HepG2 (cell line): ENCODE measurements around the gene ZNF3. TPM values are rescaled to one million over a fixed set of nuclear protein-coding genes. Genes with fewer than 3 reads are reported as not detected.

Source experiments
- CREB1 ChIP-seq, 2 experiments: fragments of 450-650 bp in 1 of 2; IDR thresholded peaks; 2 replicates each; pipeline ENCODE4 v1.6.1; 2016 to 2017; ENCODE audit warnings: control low read depth in 1 of 2, mild to moderate bottlenecking in 1 of 2, missing compliant biosample characterization in 1 of 2, missing genetic modification characterization in 1 of 2
- RBAK ChIP-seq: sonication (generic); formaldehyde crosslinking; IDR thresholded peaks from 2 replicates; pipeline ENCODE4 v1.5.1; 2020; ENCODE audit warnings: mild to moderate bottlenecking, missing genetic modification reagents
- SOX6 ChIP-seq, 2 experiments: fragments of 450-650 bp in 1 of 2; sonication (generic) in 1 of 2; formaldehyde crosslinking in 1 of 2; IDR thresholded peaks; 2 replicates each; pipeline versions ENCODE4 v1.4.0 to v1.6.1; 2017 to 2020; ENCODE audit warnings: antibody characterized with exemption in 1 of 2, mild to moderate bottlenecking in 1 of 2, missing genetic modification reagents in 1 of 2
- SP4 ChIP-seq: sonication (generic); formaldehyde crosslinking; IDR thresholded peaks from 2 replicates; pipeline ENCODE4 v1.8.1; 2023; ENCODE audit warnings: mild to moderate bottlenecking, missing genetic modification reagents
- ZC3H13 ChIP-seq: sonication (generic); formaldehyde crosslinking; IDR thresholded peaks from 2 replicates; pipeline ENCODE4 v1.8.1; 2023; ENCODE audit warnings: mild to moderate bottlenecking, missing genetic modification reagents, moderate library complexity
- ZFP1 ChIP-seq: IDR thresholded peaks from 2 replicates; pipeline ENCODE4 v1.6.1; 2016
- ZFYVE20 ChIP-seq: sonication (generic); formaldehyde crosslinking; IDR thresholded peaks from 2 replicates; pipeline ENCODE4 v1.8.0; 2023; ENCODE audit warnings: low read depth, mild to moderate bottlenecking, moderate library complexity, missing genetic modification reagents, borderline replicate concordance
- ZMYM2 ChIP-seq: sonication (generic); formaldehyde crosslinking; IDR thresholded peaks from 2 replicates; pipeline ENCODE4 v1.8.0; 2022; ENCODE audit warnings: mild to moderate bottlenecking, missing genetic modification reagents
- ZMYM4 ChIP-seq: sonication (generic); formaldehyde crosslinking; IDR thresholded peaks from 2 replicates; pipeline ENCODE4 v1.8.1; 2023; ENCODE audit warnings: mild to moderate bottlenecking, missing genetic modification reagents
- ZNF24 ChIP-seq: fragments of 450-650 bp; IDR thresholded peaks from 2 replicates; pipeline ENCODE4 v1.6.1; 2017; ENCODE audit warnings: antibody characterized with exemption, mild to moderate bottlenecking
- ZNF431 ChIP-seq: sonication (generic); formaldehyde crosslinking; IDR thresholded peaks from 2 replicates; pipeline ENCODE4 v1.9.0; 2022; ENCODE audit warnings: missing genetic modification reagents, low read depth, mild to moderate bottlenecking, borderline replicate concordance
- ZNF484 ChIP-seq: sonication (generic); formaldehyde crosslinking; IDR thresholded peaks from 2 replicates; pipeline ENCODE4 v1.5.1; 2020; ENCODE audit warnings: mild to moderate bottlenecking, low read depth, missing genetic modification reagents, borderline replicate concordance
- ZNF543 ChIP-seq: sonication (generic); formaldehyde crosslinking; IDR thresholded peaks from 2 replicates; pipeline ENCODE4 v1.4.0; 2020; ENCODE audit warnings: mild to moderate bottlenecking, missing genetic modification reagents
- ZNF644 ChIP-seq: IDR thresholded peaks from 2 replicates; pipeline ENCODE4 v1.6.1; 2016; ENCODE audit warnings: low read depth
- ZNF776 ChIP-seq: sonication (generic); formaldehyde crosslinking; IDR thresholded peaks from 2 replicates; pipeline ENCODE4 v1.4.0; 2020; ENCODE audit warnings: mild to moderate bottlenecking, missing genetic modification reagents
- polyA plus RNA-seq, 8 experiments: library from polyadenylated mRNA; depleted of rRNA in 3 of 8; stranded (reverse) in 7 of 8; unstranded in 1 of 8; fragments of >200 nt; fragmentation: Illumina TruSeq in 4 of 8; extraction: Trizol in 4 of 8; gene quantifications; 2 replicates each; pipeline versions ENCODE4 v1.2.1 to v1.2.3, GENCODE V29; 2011 to 2016; ENCODE audit warnings: low read depth in 4 of 8, missing spikeins in 1 of 8, mixed read lengths in 1 of 8; ENCODE audit not compliant: insufficient read depth in 1 of 8
- total RNA-seq, 5 experiments: library from RNA; depleted of rRNA; stranded (reverse); fragments of >200 nt; fragmentation: Illumina TruSeq; extraction: Trizol; gene quantifications; 2 replicates each; pipeline ENCODE4 v1.2.3, GENCODE V29; 2016; ENCODE audit warnings: low read depth in 1 of 5
- TF ChIP-seq, protein P1 (sequence below): sonication (generic); formaldehyde crosslinking; IDR thresholded peaks from 2 replicates; pipeline ENCODE4 v1.4.0; 2020; ENCODE audit warnings: missing genetic modification reagents, mild to moderate bottlenecking, borderline replicate concordance
- TF ChIP-seq, protein P2 (sequence below): sonication (generic); formaldehyde crosslinking; IDR thresholded peaks from 2 replicates; pipeline ENCODE4 v1.4.0; 2020; ENCODE audit warnings: missing genetic modification reagents
- TF ChIP-seq, protein P3 (sequence below): sonication (generic); formaldehyde crosslinking; IDR thresholded peaks from 2 replicates; pipeline ENCODE4 v1.4.0; 2020; ENCODE audit warnings: mild to moderate bottlenecking, missing genetic modification reagents
- TF ChIP-seq, protein P4 (sequence below), 2 experiments: fragments of 450-650 bp in 1 of 2; sonication (generic) in 1 of 2; formaldehyde crosslinking; IDR thresholded peaks; 2 replicates each; pipeline versions ENCODE4 v1.5.0 to v1.8.0; 2020 to 2022; ENCODE audit warnings: mild to moderate bottlenecking in 1 of 2, missing genetic modification reagents in 1 of 2
- TF ChIP-seq, protein P5 (sequence below): sonication (generic); IDR thresholded peaks from 2 replicates; pipeline ENCODE4 v1.6.1; 2016; ENCODE audit warnings: low read depth, borderline replicate concordance

Gene ZNF3
- total and polyA plus RNA-seq, 2 of the 13 experiments (the other 11 are each of a cell fraction or from before 2014, with no cell fraction given) = 33.7 to 56.9 TPM

DNA sequence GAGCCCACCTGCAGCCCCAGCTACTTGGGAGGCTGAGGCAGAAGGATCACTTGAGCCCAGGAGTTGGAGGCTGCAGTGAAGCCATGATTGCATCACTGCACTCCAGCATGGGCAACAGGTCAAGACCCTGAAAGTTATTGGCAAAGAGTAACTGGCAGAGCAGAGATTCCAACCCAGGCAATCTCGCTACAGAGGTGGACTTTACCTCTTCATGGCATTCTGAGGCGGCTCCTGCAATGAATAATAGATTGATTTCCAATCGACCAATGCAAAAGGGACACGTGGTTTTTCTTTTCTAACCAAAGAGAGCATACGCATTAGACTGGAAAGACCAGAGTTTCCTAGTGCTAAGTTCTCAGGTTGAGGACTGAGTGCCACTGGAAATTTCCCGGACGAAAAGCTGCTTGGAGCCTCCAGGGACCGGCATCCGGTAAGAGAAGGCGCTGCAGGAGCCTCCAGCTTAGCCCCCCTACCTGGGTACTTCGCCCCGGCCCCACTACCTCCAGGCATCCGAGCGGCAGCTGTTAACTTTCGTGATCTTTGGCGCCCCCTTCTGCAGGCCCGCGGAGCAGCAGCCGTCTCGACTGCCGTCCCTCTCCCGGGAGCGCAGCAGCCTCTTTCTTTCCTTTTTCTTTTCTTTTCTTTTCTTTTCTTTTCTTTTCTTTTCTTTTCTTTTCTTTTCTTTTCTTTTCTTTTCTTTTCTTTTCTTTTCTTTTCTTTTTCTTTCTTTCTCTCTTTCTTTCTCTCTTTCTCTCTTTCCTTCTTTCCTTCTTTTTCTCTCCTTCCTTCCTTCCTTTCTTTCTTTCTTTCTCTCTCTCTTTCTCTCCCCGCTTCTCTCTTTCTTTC, 49.3 kb upstream of the ZNF3 start (continued):
- TF ChIP-seq CREB1 (IDR thresholded peaks at IDR 0.05) = no peak
- TF ChIP-seq CREB1 (CRISPR knock-in tag; IDR thresholded peaks at IDR 0.05) = no peak
- TF ChIP-seq ZFYVE20 (CRISPR knock-in tag) = no peak
- no peak for TF ChIP-seq RBAK (CRISPR knock-in tag)
- TF ChIP-seq ZNF776 (CRISPR knock-in tag) = 0 out of 2 replicates have a peak, but pooled peaks have one; percentile 28
- TF ChIP-seq, protein P1, sequence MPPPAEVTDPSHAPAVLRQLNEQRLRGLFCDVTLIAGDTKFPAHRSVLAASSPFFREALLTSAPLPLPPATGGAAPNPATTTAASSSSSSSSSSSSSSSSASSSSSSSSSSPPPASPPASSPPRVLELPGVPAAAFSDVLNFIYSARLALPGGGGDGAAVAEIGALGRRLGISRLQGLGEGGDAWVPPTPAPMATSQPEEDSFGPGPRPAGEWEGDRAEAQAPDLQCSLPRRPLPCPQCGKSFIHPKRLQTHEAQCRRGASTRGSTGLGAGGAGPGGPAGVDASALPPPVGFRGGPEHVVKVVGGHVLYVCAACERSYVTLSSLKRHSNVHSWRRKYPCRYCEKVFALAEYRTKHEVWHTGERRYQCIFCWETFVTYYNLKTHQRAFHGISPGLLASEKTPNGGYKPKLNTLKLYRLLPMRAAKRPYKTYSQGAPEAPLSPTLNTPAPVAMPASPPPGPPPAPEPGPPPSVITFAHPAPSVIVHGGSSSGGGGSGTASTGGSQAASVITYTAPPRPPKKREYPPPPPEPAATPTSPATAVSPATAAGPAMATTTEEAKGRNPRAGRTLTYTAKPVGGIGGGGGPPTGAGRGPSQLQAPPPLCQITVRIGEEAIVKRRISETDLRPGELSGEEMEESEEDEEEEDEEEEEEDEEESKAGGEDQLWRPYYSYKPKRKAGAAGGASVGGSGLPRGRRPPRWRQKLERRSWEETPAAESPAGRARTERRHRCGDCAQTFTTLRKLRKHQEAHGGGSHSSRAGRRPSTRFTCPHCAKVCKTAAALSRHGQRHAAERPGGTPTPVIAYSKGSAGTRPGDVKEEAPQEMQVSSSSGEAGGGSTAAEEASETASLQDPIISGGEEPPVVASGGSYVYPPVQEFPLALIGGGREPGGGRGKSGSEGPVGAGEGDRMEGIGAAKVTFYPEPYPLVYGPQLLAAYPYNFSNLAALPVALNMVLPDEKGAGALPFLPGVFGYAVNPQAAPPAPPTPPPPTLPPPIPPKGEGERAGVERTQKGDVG (CRISPR knock-in tag) = no peak
- no peak for TF ChIP-seq ZMYM4 (CRISPR knock-in tag)
- no peak for TF ChIP-seq ZNF543
- TF ChIP-seq ZNF24 = no peak
- no peak for TF ChIP-seq ZFP1 (CRISPR knock-in tag)
- TF ChIP-seq SOX6 (IDR thresholded peaks at IDR 0.05) = no peak
- TF ChIP-seq SOX6 (CRISPR knock-in tag; IDR thresholded peaks at IDR 0.05) = peak; percentile 29; the same call in 1 of the 2 replicates
- 0 out of 2 replicates have a peak, but pooled peaks have one; percentile 51 for TF ChIP-seq ZMYM2 (CRISPR knock-in tag)
- no peak for TF ChIP-seq ZNF431
- TF ChIP-seq SP4 (CRISPR knock-in tag) = no peak
- TF ChIP-seq, protein P2, sequence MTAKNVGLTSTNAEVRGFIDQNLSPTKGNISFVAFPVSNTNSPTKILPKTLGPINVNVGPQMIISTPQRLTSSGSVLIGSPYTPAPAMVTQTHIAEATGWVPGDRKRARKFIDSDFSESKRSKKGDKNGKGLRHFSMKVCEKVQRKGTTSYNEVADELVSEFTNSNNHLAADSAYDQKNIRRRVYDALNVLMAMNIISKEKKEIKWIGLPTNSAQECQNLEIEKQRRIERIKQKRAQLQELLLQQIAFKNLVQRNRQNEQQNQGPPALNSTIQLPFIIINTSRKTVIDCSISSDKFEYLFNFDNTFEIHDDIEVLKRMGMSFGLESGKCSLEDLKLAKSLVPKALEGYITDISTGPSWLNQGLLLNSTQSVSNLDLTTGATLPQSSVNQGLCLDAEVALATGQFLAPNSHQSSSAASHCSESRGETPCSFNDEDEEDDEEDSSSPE (CRISPR knock-in tag) = no peak; the same call in 1 of the 2 replicates
- TF ChIP-seq, protein P3, sequence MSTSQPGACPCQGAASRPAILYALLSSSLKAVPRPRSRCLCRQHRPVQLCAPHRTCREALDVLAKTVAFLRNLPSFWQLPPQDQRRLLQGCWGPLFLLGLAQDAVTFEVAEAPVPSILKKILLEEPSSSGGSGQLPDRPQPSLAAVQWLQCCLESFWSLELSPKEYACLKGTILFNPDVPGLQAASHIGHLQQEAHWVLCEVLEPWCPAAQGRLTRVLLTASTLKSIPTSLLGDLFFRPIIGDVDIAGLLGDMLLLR (CRISPR knock-in tag) = no peak
- TF ChIP-seq ZNF484 (CRISPR knock-in tag) = no peak
- TF ChIP-seq, protein P4, sequence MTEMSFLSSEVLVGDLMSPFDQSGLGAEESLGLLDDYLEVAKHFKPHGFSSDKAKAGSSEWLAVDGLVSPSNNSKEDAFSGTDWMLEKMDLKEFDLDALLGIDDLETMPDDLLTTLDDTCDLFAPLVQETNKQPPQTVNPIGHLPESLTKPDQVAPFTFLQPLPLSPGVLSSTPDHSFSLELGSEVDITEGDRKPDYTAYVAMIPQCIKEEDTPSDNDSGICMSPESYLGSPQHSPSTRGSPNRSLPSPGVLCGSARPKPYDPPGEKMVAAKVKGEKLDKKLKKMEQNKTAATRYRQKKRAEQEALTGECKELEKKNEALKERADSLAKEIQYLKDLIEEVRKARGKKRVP (CRISPR knock-in tag; IDR thresholded peaks at IDR 0.05) = peak in 1 of 2 experiments; percentile 84; a peak in 2 of 4 replicates
- no peak; the same call in 1 of the 2 replicates for TF ChIP-seq ZNF644
- TF ChIP-seq, protein P5, sequence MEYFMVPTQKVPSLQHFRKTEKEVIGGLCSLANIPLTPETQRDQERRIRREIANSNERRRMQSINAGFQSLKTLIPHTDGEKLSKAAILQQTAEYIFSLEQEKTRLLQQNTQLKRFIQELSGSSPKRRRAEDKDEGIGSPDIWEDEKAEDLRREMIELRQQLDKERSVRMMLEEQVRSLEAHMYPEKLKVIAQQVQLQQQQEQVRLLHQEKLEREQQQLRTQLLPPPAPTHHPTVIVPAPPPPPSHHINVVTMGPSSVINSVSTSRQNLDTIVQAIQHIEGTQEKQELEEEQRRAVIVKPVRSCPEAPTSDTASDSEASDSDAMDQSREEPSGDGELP = 0 out of 2 replicates have a peak, but pooled peaks have one; percentile 19
- TF ChIP-seq ZC3H13 (CRISPR knock-in tag) = no peak
